Measurements from ENCODE around the gene AIM2.

AIM2 gene

GRCh38 chr1:159100589-159100988 lies 24.0 kb upstream of the AIM2 start:
- DNase-seq (ENCODE audit: low read depth), result no peak
- no peak overlapping the region for H3K4me3 ChIP-seq (ENCODE audit: low read depth, low read length)
- no peak for TF ChIP-seq CTCF (IDR thresholded peaks at IDR 0.05; ENCODE audit: low read depth, low read length, missing control alignments)

- H3K4me3 ChIP-seq (ENCODE audit: low read depth, low read length), result no peak overlapping the region
- no peak for DNase-seq (ENCODE audit: low read depth)
- TF ChIP-seq CTCF (IDR thresholded peaks at IDR 0.05; ENCODE audit: low read depth, low read length, missing control alignments), result no peak
Observed at GRCh38 chr1:159098596-159098995, 22.0 kb upstream of the AIM2 start.

- no peak for DNase-seq (ENCODE audit: low read depth)
- no peak for TF ChIP-seq CTCF (IDR thresholded peaks at IDR 0.05; ENCODE audit: low read depth, low read length, missing control alignments)
- H3K4me3 ChIP-seq (ENCODE audit: low read depth, low read length), result no peak overlapping the region
Observed at GRCh38 chr1:159092036-159092760, 15.6 kb upstream of the AIM2 start.

GRCh38 chr1:159091607-159092031 lies 15.1 kb upstream of the AIM2 start:
- no peak overlapping the region for H3K4me3 ChIP-seq (ENCODE audit: low read depth, low read length)
- TF ChIP-seq CTCF (IDR thresholded peaks at IDR 0.05; ENCODE audit: low read depth, low read length, missing control alignments), result no peak
- no peak for DNase-seq (ENCODE audit: low read depth)

- DNase-seq (ENCODE audit: low read depth), result no peak
- no peak for TF ChIP-seq CTCF (IDR thresholded peaks at IDR 0.05; ENCODE audit: low read depth, low read length, missing control alignments)
- H3K4me3 ChIP-seq (ENCODE audit: low read depth, low read length), result no peak overlapping the region
Observed at GRCh38 chr1:159091180-159091560, 14.6 kb upstream of the AIM2 start.

GRCh38 chr1:159090286-159091179 lies 14.0 kb upstream of the AIM2 start:
- H3K4me3 ChIP-seq (ENCODE audit: low read depth, low read length), result no peak overlapping the region
- no peak for DNase-seq (ENCODE audit: low read depth)
- TF ChIP-seq CTCF (IDR thresholded peaks at IDR 0.05; ENCODE audit: low read depth, low read length, missing control alignments), result no peak

All from GM12864 (cell line).